ENCODE results near the gene SLC30A3.

SLC30A3 gene

DNA sequence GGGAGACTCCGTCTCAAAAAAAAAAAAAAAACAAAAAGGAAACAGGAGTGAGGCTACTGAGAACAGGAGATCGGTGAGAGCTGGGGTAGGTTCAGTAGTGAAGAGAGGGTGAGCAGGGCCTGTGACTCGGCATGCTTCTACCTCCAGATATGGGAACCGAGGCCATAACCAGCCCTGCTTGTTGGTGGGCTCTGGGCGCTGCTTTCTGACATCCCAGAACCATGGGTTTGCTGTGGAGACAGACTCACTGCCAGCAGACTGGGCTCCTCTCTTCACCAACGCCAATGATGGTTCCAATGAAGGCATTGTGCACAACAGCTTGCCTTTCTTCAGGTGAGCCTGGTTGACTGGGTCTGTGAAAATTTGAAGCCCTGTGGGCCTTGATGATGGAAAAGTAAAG lies 39.4 kb downstream of the SLC30A3 start:
- no peak for TF ChIP-seq FOXA1 (IDR thresholded peaks at IDR 0.05)
- DNase-seq (ENCODE audit: extremely low spot score): no peak
- ChIA-PET POLR2A (interaction anchor here (1.0 kb wide), 1 partner anchor 8 kb away, joined by 4 read pairs; no protein-coding TSS in a partner anchor), CTCF (no interaction called here)

DNA sequence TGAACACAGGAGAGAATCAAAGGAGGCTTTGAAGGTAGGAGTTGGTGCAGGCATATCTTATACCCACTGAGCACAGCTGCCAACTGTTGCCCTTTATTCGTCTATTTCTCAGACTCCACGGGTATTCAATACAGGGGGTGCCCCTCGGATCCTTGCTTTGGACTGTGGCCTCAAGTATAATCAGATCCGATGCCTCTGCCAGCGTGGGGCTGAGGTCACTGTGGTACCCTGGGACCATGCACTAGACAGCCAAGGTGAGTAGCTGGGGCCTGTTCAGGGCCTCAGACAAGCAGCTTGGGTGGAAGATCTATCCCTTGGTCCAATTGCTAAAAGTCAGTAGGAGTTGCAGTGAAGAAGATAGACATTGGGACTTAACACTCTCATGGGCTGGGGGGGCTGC lies 40.4 kb downstream of the SLC30A3 start:
- ChIA-PET POLR2A (interaction anchor here (1.0 kb wide), 1 partner anchor 9 kb away, joined by 4 read pairs; no protein-coding TSS in a partner anchor), CTCF (no interaction called here)
- TF ChIP-seq SUZ12 (IDR thresholded peaks at IDR 0.05): no peak
- TF ChIP-seq ARNT (IDR thresholded peaks at IDR 0.05): no peak
- no peak for TF ChIP-seq HDGF (IDR thresholded peaks at IDR 0.05; ENCODE audit: borderline replicate concordance)
- no peak for TF ChIP-seq ELF4 (IDR thresholded peaks at IDR 0.05)
- TF ChIP-seq BHLHE40 (IDR thresholded peaks at IDR 0.05; ENCODE audit: borderline replicate concordance): no peak
- TF ChIP-seq, protein P1, sequence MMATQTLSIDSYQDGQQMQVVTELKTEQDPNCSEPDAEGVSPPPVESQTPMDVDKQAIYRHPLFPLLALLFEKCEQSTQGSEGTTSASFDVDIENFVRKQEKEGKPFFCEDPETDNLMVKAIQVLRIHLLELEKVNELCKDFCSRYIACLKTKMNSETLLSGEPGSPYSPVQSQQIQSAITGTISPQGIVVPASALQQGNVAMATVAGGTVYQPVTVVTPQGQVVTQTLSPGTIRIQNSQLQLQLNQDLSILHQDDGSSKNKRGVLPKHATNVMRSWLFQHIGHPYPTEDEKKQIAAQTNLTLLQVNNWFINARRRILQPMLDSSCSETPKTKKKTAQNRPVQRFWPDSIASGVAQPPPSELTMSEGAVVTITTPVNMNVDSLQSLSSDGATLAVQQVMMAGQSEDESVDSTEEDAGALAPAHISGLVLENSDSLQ (IDR thresholded peaks at IDR 0.05): no peak
- no peak for TF ChIP-seq LEF1 (IDR thresholded peaks at IDR 0.05; ENCODE audit: borderline replicate concordance)
- no peak for TF ChIP-seq CTBP1 (IDR thresholded peaks at IDR 0.05; ENCODE audit: borderline replicate concordance)
- TF ChIP-seq FOXA1 (IDR thresholded peaks at IDR 0.05): no peak
- no peak for TF ChIP-seq NFRKB (IDR thresholded peaks at IDR 0.05)
- TF ChIP-seq FOXK2 (IDR thresholded peaks at IDR 0.05): no peak
- TF ChIP-seq FOXM1 (IDR thresholded peaks at IDR 0.05; ENCODE audit: borderline replicate concordance): no peak
- no peak for TF ChIP-seq SP1 (IDR thresholded peaks at IDR 0.05)
- no peak for TF ChIP-seq L3MBTL2 (conservative IDR thresholded peaks at IDR 0.05)
- no peak for TF ChIP-seq ZNF384 (IDR thresholded peaks at IDR 0.05)
- no peak for TF ChIP-seq TARDBP (IDR thresholded peaks at IDR 0.05)
- DNase-seq (ENCODE audit: extremely low spot score): no peak

DNA sequence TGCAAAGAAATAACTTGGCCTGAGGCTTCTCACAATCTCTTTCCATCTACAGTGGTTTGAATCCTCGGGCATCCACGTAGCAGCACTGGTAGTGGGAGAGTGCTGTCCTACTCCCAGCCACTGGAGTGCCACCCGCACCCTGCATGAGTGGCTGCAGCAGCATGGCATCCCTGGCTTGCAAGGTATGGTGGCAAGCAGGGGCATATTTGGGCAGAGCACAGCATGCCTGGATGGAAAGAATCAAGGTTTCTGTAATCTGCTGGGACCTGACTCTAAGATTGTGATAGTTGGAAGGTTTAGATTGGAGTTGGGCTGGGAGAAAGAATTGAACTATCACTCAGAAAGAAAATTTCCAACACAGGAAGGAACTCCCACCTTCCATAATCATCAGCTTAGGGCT lies 41.7 kb downstream of the SLC30A3 start:
- no peak for TF ChIP-seq FOXM1 (IDR thresholded peaks at IDR 0.05; ENCODE audit: borderline replicate concordance)
- no peak for TF ChIP-seq BHLHE40 (IDR thresholded peaks at IDR 0.05; ENCODE audit: borderline replicate concordance)
- TF ChIP-seq L3MBTL2 (conservative IDR thresholded peaks at IDR 0.05): no peak
- TF ChIP-seq FOXK2 (IDR thresholded peaks at IDR 0.05): no peak
- TF ChIP-seq ZNF384 (IDR thresholded peaks at IDR 0.05): no peak
- TF ChIP-seq HDGF (IDR thresholded peaks at IDR 0.05; ENCODE audit: borderline replicate concordance): no peak
- no peak for TF ChIP-seq TARDBP (IDR thresholded peaks at IDR 0.05)
- TF ChIP-seq LEF1 (IDR thresholded peaks at IDR 0.05; ENCODE audit: borderline replicate concordance): no peak
- TF ChIP-seq CTBP1 (IDR thresholded peaks at IDR 0.05; ENCODE audit: borderline replicate concordance): no peak
- TF ChIP-seq ARNT (IDR thresholded peaks at IDR 0.05): no peak
- TF ChIP-seq FOXA1 (IDR thresholded peaks at IDR 0.05): no peak
- no peak for TF ChIP-seq ELF4 (IDR thresholded peaks at IDR 0.05)
- no peak for TF ChIP-seq SP1 (IDR thresholded peaks at IDR 0.05)
- no peak for TF ChIP-seq NFRKB (IDR thresholded peaks at IDR 0.05)
- TF ChIP-seq SUZ12 (IDR thresholded peaks at IDR 0.05): no peak
- TF ChIP-seq, protein P1 (IDR thresholded peaks at IDR 0.05): no peak
- POLR2A ChIA-PET: no interaction called here
- CTCF ChIA-PET: interaction anchor here (0.6 kb wide), 1 partner anchor 816 kb away, joined by 3 read pairs; no protein-coding TSS in a partner anchor
- no peak for DNase-seq (ENCODE audit: extremely low spot score)

DNA sequence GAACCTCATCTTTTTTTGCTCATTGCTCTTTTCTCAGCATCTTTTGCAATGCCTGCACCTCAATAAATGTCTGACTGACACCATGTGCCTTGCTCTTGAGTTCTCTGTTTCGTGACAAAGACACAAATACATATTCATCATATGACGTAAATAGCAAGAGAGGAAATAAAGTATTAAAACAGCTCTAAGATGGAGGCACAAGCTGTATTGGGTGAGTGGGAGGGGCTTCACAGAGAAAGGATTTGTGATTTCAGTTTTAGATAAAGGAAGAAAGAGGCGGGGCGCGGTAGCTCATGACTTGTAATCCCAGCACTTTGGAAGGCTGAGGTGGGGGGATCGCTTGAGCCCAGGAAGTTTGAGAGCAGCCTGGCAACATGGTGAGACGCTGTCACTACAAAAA lies 42.8 kb downstream of the SLC30A3 start:
- POLR2A ChIA-PET: interaction anchor here (1.0 to 1.4 kb wide), 3 partner anchors 11 to 92 kb away, joined by 3 to 4 read pairs (median 3); no protein-coding TSS in a partner anchor
- CTCF ChIA-PET: no interaction called here
- no peak for DNase-seq (ENCODE audit: extremely low spot score)
- TF ChIP-seq FOXM1 (IDR thresholded peaks at IDR 0.05; ENCODE audit: borderline replicate concordance) (no peak), SP1 (IDR thresholded peaks at IDR 0.05) (no peak), NFRKB (IDR thresholded peaks at IDR 0.05) (no peak), BHLHE40 (IDR thresholded peaks at IDR 0.05; ENCODE audit: borderline replicate concordance) (no peak), HDGF (IDR thresholded peaks at IDR 0.05; ENCODE audit: borderline replicate concordance) (no peak), ELF4 (IDR thresholded peaks at IDR 0.05) (no peak), FOXA1 (IDR thresholded peaks at IDR 0.05) (no peak), TARDBP (IDR thresholded peaks at IDR 0.05) (no peak), FOXK2 (IDR thresholded peaks at IDR 0.05) (no peak), CTBP1 (IDR thresholded peaks at IDR 0.05; ENCODE audit: borderline replicate concordance) (no peak), L3MBTL2 (conservative IDR thresholded peaks at IDR 0.05) (no peak), ARNT (IDR thresholded peaks at IDR 0.05) (no peak), ZNF384 (IDR thresholded peaks at IDR 0.05) (no peak), LEF1 (IDR thresholded peaks at IDR 0.05; ENCODE audit: borderline replicate concordance) (no peak)
- TF ChIP-seq, protein P1 (IDR thresholded peaks at IDR 0.05): no peak

DNA sequence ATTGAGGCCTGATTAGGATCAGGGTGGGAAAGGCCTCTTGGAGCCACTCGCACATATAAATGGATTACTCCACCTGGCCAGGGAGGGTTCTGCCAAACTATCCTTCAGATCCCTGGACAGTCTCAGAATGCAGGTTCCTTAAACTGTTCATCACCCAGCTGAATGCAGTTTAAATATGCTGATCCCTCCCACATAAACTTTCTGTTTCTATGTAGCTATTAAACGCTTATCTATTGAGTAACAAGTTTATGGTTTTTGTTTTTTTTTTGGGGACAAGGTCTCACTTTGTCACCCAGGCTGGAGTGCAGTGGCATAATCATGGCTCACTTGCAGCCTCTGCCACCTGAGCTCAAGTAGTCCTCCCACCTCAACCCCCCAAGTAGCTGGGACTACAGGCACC lies 43.8 kb downstream of the SLC30A3 start:
- ChIA-PET POLR2A (interaction anchor here (1.4 kb wide), 2 partner anchors 23 to 93 kb away, joined by 3 to 4 read pairs; no protein-coding TSS in a partner anchor), CTCF (interaction anchor here (0.6 kb wide), 2 partner anchors 50 to 84 kb away, joined by 3 to 4 read pairs; no protein-coding TSS in a partner anchor)
- no peak for DNase-seq (ENCODE audit: extremely low spot score)
- TF ChIP-seq NFRKB (IDR thresholded peaks at IDR 0.05) (no peak), L3MBTL2 (conservative IDR thresholded peaks at IDR 0.05) (no peak), FOXK2 (IDR thresholded peaks at IDR 0.05) (no peak), SUZ12 (IDR thresholded peaks at IDR 0.05) (no peak), FOXM1 (IDR thresholded peaks at IDR 0.05; ENCODE audit: borderline replicate concordance) (no peak), HDGF (IDR thresholded peaks at IDR 0.05; ENCODE audit: borderline replicate concordance) (no peak), ARNT (IDR thresholded peaks at IDR 0.05) (no peak), LEF1 (IDR thresholded peaks at IDR 0.05; ENCODE audit: borderline replicate concordance) (no peak), ZNF384 (IDR thresholded peaks at IDR 0.05) (no peak)
- TF ChIP-seq, protein P1 (IDR thresholded peaks at IDR 0.05): no peak

Data from HEK293T (cell line).